NCI-H1417 (cell line): Measurements from ENCODE around the gene ZNF285.
"Not testable (repeated sequence)": the region's sequence is repeated elsewhere in the genome, so short reads cannot be mapped to it uniquely, and the experiment has no call there.

ENCODE experiments used
- DNase-seq, 3 experiments: peaks; one replicate each; lab custom pipeline; 2025; lab: John Stamatoyannopoulos, UW

Gene ZNF285

DNA sequence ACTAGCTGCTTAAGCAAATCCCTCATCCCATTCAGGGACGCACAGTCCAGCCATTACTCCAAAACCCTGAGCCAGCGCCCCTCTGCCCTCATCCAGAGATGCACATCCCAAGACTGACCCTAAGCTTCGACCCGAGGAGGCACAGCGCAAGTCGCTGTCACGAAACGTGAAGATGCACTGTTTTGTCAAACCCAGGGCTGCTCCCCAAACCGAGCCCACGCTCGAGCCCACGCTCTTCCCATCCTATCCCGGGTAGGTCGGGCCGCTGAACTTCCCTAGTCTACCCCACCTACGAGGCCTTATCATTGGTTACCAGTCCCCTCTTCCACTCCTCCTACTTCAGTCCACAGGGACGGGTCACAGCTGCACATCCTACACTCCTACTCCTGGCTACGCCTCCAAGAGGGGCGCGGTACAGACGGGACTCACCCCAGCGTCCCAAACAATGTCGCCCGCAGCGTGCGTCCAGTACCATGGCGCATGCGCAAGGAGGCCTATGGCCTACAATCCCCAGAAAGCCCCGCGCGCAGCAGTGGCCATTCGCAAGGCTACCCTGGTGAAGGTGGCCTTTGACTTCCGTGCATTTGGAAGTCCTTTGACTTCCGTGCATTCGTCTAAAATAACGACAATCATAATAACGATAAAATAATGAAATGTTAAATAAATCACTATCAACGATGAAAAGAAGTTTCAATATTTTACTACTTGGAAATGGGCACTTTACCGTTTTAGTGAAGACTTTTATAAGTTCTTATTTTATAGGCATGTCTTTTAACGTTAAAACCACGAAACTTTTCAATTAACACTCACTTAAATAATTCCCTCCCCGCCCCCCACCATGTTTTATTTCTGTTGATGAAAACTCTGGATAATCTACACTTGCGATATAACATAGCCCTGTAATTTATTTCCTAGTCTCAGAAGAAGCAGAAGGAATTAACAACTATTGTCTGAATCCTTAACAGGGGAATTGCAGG lies at the start of gene ZNF285:
Gene ZNF285, minus strand, starts transcription at position 470 of the 977 bp plus-strand sequence. CDS start 4,395 bp downstream, outside the sequence.
- no peak for DNase-seq

DNA sequence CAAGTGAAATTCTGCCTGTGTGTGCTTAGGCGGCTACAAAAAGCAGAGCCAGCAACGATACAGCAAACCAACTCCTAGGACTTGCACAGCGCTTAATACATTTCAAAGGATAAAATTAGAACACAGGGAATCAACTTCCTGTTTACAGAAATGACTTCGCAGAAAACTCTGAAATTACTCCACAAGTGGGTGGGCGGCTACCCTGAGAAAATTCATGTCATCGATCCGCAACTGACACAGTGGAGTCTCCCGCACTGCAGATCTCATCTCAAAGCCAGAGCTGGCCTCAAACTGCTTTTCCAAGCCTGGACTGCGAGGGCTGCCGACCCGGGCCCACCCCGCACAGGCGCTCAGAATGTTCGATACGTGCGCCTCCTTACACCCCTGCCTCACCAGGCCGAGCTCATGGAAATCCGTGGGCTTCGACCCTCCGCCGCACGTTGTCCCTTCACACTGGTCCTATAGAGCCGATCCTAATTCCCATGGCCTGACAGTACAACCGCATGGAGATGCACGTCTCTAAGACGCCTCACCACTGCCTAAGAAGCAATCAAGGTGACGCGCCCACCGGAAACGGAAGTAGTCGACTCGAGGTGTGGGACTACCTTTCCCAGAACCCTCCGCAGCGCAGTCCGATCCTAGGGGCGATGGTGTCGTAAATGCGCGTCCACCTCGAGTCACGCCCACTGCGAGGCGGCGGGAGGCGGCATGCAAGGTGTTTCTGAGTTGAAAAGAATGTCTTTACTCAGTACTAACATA lies 46.7 kb upstream of the ZNF285 start, which contains the start of gene ZNF229:
Gene ZNF229, minus strand, starts transcription at position 557 of the 759 bp plus-strand sequence. CDS start 5,625 bp downstream, outside the sequence.
- DNase-seq, result peak; percentile 70 to 85 (median 82)

DNA sequence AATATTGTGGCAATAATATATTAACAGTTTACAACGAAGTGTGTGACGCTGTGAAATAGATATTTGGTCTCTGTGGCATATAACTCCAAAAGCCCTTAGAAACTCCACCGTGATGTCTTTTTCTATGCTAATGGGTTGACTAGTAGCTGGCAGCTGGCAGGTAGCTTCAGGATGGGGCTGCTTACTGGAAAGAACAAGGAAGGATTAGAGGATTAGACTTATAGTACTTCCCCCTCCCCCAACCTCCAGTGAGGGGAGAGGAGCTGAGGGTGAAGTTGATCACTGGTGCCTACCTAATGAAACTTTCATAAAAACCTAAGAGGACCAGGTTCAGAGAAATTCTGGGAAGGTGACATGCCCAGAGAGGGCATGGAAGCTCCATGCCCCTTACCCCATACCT lies 37.0 kb upstream of the ZNF285 start:
- DNase-seq, result no peak

DNA sequence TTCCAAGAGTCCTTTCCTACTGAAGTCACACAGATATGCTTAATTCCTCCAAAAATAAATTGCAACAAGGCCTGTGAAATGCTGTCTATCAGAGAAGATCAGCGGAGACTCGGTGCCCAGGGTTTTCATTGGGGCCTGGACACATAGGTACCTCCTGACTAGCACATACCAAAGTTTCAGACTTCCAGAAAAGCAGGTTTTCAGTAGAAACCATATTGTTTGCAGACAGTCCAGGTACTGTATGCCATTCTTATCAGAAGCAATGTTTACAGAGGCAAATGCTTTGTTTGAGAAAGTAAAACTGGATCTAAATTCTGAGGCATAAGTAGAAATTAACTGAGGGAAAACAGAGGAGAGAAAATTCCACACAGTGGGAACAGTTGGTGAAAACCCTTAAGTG lies 34.0 kb upstream of the ZNF285 start:
- DNase-seq, result no peak

DNA sequence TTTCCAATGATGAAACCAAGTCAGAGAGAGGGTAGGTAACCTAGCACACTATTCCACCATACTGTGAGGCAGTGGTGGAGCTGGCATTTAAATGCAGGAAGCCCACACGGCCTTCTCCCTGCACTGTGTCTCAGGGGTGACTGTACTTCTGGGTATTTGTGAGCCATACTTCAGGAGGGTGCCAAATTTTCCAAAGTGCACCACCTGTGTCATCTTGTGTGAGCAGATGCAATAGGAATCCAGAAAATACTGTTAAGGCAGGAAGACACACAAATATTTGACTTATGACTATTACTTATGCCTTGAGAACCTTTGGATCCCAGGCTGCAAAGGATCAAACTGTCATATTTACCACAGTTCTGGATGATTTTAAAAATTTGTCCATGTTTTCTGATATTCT lies 29.5 kb upstream of the ZNF285 start:
- DNase-seq, result no peak

DNA sequence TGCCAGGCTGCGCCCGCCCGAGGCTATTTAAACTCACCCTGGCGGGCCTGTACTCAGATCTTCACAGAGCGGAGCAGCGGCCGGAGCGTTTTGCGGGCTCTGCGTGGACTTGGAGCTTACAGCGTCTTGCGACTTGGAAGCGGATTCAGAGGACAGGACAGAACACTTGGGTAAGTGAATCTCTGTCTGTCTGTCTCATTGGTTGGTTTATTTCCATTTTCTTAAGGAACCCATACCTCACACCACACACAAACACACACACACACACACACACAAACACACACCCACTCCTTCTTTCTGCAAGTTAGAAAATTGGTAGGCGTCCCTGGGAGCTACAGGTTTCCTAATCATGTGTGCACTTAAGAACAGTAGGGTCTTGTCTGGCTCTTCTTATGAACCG lies 14.1 kb upstream of the ZNF285 start:
- not testable (repeated sequence) for DNase-seq

DNA sequence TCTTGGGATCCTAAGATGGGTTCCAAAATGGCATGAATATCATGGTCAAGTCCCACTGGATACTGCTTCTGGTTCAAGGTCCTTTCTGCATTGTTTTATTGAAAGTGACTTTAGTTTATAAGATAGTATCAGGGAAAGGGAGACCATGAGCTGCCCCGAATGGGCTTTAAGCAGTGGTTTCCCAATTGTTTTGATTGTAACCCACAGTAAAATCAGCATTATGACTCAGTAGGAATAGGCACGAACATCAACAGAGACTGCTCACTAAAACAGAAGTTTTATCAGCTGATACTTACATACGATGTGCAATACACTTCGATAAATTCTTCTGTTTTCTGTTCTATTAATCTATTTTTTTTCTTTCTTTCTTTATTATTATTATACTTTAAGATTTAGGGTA lies 12.1 kb downstream of the ZNF285 start:
- DNase-seq, result not testable (repeated sequence)

DNA sequence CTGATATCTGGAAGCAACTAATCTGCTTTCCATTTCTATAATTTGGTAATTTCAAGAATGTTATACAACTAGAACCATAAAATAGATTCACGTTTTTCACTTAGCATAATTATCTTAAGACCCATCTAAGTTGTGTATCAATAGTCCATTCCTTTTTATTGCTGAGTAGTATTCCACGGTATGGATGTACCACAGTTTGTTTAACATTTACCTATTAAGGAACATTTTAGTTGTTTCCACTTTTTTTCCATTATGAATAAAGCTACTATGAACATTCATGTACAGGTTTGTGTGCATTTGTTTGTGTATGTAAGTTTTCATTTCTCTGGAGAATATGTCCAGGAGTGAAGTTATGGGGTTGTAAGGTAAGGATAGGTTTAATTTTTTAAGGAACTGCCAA lies 26.6 kb downstream of the ZNF285 start:
- no peak for DNase-seq

DNA sequence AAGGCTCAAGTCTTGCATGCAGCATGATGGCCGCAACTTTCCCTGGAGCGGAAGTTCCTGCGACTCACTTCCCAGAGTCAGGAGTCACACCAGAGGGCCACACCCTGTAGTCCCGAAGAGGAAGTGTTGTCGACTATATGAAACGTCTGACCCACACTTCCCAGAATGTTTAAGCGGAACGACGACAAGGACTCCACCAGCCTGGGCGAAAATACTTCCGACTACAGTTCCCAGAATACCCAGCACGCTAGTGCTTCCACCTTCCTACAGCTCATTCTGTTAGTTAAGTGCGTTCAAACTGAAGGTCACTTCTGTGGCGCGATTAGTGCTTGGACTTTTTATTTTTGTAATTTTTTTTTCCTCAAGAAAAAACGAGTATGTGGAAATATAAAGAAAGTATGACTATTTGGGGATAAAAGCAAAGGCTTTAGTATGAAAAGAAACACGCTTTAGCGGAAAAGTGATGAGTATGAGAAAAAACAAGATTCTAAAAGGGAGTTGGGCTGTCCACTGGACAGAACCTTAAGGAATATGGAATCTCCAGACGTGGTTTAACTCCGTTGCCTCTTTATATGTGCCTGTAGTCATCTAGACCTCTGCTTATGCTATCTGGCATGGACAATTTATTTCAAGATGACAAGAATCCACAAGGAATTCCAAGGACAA lies 29.5 kb downstream of the ZNF285 start:
- DNase-seq, result no peak

DNA sequence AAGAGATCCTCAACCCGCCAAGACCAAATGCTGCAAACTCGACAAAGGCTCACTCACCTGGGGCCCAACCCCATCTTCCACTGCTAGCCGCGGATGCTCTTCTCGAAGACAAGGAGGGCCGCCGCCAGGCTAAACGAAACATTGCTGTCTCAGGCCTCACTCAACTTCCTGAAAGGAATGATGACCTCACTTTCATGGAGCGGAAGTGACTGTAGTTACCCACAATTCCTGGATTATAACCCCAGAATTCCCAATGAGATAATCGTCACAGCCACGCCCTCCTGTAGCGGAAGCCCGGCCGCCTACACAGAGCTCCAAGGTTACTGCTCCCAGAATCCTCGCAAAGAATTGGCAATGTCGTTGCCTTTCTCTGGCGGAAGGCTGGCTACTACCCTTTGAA lies 34.4 kb downstream of the ZNF285 start:
- DNase-seq, result no peak

DNA sequence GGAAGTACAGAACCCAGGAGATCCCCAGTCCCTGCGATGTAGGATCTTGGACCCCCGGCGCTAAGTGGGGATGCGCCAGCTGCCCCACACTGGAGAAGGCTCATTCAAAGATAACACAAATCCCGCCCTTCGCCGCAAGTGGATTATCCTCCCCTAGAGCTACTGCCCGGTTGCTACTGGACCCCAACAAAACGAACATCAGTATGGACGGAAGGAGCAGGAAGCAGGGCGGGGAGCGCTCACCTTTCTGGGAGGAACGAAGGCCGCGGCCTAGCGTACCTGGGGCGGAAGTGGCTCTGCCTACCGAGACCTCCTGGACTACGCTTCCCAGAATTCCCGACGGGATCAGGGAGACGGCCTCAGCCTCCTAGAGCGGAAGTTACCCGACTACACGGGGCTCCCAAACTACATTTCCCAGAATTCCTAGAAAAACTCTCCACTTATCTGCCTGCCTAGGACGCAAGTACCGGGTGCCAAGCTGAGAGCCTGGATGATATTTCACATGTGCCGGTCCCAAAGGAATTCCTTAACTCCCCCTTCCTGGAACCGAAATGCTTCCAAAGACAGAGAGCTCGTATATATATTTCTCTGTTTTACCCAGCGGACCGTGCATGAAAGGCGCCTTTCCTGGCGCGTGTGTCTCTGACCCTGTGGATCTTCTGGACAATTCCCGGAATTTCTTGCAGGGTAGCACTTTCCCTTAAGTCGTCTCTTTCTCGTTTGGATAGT lies 44.9 kb downstream of the ZNF285 start, which contains the start of gene ZNF112:
Gene ZNF112, minus strand, starts transcription at position 298 of the 729 bp plus-strand sequence. CDS start 16,141 bp downstream, outside the sequence.
- peak; percentile 87 to 98 (median 96) for DNase-seq

DNA sequence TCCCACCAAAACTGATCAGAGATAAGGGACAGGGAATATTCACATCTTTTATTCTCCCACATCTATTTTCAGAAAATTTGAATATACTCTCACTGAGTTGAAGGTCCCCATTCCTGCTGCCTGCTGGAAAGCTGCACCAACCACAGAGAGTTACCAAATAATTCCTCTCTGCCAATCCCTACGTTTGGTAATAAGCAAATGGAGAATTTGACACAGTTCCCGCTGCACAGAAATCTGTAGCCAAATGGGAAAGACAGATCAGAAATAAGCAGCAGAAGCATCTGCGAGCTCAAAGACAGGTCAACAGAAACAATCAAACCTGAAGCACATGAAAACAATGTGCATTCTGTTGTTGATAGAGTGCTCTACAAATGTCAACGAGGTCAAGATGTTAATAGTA lies 54.9 kb downstream of the ZNF285 start:
- no peak for DNase-seq

DNA sequence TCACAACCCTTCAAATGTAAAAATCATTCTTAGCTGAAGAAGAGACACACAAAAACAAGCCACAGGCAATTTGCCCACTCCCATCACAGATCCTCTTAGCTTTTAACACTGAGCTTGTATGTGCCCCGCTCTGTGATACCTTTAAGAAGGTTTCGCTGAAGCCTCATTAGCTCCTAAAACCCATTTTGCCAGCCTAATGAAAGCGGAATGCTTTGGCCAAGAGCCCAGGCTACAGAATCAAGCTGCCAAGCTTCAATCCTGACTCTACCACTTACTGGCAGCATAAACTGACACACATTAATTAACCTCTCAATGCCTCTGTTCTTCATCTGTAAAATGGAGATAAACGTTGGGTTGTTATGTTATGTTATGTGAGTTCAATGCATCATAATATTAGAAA lies 55.4 kb downstream of the ZNF285 start:
- no peak for DNase-seq

DNA sequence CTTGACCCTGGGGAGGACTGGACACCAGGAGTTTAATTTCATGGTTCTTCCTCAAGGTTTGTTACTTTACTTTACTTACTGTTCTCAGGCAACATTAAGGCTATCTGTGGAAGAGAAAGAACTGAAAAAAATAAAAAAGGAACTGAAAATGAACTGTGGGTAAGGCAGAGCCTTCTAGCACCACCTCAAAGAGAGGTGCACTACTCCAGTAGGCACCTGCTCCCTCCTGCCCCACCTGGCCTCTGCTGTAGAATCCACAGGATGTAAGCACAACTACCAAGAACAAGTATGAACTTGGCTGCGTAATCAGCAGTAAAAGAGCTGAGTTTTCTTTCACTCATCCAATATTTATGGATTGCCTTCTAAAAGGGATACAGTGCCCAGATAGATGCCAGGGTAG lies 57.2 kb downstream of the ZNF285 start:
- DNase-seq, result no peak

DNA sequence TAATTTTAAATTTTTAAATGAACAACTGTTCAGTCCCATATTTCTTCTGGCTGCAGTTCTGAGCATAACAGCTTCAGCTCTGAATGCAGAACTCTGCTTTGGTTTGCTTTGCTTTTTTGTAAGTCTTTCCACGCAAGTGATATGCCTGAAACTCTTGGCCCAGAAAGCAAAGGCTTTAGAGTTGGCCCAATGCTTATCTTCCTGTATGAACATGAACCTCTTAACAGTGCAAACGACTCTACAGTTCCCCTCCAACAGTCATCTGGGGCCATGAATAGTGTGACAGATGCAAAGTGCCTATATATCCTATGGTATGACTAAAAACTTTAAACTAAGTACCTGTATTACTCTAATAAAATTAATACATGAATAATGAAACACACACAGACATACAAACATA lies 59.6 kb downstream of the ZNF285 start:
- no peak for DNase-seq

DNA sequence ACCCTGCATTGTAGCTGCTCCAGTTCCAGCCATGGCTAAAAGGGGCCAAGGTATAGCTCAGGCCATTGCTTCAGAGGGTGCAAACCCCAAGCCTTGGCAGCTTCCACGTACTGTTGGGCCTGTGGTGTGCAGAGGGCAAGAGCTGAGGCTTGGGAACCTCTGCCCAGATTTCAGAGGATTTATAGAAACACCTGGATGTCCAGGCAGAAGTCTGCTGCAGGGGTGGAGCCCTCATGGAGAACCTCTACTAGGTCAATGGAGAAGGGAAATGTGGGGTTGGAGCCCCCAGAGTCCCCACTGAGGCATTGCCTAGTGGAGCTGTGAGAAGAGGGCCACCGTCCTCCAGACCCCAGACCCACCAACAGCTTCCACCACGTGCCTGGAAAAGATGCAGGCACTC lies 66.8 kb downstream of the ZNF285 start:
- DNase-seq, result not testable (repeated sequence)
